ENCODE measurements around the gene PCYT2.

PCYT2 gene

DNA sequence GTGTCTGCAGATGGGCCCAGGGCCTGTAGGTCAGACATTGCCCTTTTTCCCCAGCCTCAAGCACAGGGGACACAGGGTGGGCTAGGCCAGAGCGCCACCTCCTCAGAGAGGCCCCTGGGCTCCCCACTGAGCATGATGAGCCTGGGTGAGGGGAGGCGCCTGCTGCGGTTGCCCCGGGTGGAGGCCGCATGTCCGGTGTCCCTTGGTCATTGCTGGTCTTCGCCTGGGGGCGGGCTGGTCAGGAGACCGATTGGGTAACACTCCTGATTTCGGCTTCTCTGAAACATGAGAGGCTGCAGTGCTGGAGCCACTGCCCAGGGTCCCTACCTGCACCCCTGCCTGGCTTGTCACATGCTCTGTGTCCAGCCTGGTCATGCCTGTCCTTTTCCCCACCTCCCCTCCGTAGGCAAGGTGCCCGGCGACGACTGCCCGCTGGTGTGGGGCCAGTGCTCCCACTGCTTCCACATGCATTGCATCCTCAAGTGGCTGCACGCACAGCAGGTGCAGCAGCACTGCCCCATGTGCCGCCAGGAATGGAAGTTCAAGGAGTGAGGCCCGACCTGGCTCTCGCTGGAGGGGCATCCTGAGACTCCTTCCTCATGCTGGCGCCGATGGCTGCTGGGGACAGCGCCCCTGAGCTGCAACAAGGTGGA is 11.6 kb downstream of the PCYT2 start:
- DNase-seq, result no peak

DNA sequence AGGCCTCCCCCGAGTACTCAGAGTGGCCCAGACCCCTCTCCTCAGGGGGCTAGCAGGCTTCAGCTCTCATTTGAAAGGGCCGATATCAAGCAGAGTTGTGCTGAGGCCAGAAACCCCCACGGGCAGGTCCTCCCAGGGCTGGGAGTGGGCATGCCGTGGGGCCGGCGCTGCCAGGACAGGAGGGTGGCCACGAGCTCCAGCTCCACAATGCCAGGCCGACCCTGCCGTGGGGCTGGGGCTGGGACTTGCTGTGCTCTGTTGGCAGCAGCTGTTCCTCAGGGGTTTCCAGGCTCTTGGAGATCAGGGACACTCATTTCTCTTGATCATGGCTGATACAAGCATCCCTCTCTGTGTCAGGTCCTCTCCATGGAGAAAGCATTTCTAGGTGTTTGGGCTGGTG is 12.3 kb downstream of the PCYT2 start:
- DNase-seq, result no peak

- no peak for DNase-seq
These were observed 13.0 kb downstream of the PCYT2 start for GRCh38 chr17:81898029-81898866.

DNA sequence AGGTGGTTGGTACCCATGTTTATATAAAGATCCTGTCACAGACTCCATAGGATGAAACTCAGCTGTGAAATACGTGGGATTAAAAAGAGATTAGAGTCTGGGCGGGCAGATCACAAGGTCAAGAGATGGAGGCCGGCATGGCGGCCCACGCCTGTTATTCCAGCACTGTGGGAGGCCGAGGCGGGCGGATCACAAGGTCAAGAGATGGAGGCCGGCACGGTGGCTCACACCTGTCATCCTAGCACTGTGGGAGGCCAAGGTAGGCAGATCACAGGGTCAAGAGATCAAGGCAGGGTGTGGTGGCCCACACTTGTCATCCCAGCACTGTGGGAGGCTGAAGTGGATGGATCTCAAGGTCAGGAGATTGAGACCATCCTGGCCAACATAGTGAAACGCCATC is 15.8 kb downstream of the PCYT2 start:
- no peak for DNase-seq

- DNase-seq, result no peak
These were observed 20.0 kb downstream of the PCYT2 start for GRCh38 chr17:81891303-81891552.

DNA sequence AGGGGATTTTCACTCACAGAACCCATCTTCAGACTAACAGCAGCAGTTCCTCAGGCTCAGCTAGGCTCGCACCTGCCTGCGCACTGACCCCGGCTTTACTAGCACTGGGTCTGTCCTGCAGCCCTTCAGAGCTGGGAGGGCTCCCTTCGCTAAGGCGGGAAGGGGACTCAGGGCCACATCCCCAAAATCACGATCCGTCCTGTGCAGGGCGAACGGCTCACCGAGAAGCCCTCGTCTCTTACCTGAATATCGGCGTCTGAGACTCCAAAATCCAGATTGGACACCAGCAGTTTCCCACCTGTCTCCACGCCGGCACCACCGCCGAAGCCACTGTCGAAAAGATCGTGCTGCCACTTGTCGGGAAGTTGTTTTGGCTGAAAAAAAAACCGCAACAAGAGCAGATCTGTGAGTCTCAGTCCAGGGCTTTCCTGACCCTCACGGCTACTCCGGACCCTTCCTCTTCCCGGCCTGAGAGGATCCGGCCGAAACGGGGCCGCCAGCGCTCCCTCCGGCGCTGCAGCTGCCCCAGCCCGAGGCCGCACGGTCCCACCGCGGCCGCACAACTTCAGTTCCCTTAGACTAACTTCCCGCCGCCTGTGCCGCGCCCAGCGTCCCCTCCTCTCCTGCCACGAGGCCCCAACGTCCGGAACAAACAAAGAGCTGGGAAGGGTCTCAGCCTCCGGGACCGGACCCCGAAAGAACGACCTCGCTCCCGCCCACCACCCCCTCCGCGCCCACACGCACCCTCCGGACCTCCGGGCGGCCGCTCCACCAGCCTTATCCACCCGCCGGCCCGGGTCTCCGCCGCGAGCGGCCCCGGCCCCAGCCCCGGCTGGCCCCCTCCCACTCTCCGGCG is 20.5 kb downstream of the PCYT2 start:
- peak; percentile 47 to 77 (median 52) for DNase-seq

GRCh38 chr17:81889602-81890001 is 21.6 kb downstream of the PCYT2 start:
- no peak for DNase-seq

DNA sequence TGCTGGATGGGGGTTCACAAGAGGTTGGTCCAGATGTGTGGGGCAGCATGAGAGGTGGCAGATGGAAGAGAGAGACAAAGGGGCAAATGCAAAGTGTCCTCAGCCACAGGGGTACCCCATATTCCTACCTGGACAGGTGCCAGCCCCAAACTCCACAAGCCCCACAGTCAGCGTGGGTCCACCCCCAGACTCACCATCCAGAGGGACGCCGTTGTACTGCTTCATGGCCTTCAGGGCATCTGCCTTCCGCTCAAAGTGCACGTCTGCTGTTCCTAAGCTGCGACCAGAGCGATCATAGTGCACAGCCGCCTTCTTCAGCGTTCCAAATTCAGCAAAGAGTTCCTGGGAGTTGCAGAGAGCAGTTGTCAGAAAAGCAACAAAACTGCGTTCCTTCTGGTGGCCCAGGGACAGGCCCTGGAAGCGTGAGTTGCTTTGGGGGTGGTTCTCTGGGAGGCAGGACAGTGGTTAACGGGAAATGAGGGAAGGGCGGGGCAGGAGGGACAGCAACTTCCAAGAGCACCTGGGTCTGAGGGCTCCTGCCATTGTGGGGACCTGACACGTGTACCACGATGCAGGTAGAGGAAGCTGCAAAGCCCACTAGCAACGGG is 22.1 kb downstream of the PCYT2 start:
- DNase-seq, result no peak

DNA sequence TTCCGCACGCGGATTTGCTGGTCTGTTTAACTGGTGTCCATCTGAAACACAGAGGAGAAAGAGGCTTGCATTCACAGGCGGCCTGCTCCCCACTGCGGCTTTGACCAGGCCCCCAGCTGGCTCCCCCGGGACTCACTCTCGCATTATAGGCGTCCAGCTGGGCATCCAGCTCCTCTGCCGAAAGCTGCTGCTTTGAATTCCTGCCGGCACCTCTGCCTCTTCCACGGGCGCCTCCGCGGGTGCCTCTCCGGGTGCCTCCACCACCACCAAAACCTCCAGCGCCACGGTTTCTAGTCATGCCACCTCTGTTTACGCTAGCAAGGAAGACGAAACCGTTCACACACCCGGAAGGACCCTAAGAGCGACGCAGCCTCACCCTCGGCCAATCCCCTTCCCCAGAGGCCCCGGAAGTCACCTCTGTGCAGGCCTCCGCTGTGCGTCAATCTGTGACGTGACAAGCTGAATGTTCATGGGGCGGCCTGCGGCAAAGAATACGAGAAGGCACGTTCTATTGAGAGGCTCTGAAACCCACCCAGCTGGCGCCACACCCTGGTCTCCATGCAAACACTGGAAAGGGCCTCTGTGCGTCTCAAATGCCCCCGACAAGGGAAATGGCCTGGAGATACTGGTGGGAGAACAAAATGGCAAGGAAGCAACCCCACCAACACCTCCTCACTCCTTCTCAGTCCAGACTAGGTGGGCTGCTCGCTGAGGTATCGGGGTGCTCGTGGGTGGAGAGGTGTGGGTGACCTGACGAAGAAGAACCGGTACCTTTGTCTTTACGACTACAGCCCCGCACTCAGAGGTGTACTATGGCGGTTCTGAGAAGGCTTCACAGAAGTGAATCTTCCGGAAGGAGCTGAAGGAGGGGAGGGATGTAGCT is 22.9 kb downstream of the PCYT2 start:
- no peak for DNase-seq

GRCh38 chr17:81885869-81886548 is 25.2 kb downstream of the PCYT2 start:
- DNase-seq, result peak; percentile 80 to 82 (median 81)

DNA sequence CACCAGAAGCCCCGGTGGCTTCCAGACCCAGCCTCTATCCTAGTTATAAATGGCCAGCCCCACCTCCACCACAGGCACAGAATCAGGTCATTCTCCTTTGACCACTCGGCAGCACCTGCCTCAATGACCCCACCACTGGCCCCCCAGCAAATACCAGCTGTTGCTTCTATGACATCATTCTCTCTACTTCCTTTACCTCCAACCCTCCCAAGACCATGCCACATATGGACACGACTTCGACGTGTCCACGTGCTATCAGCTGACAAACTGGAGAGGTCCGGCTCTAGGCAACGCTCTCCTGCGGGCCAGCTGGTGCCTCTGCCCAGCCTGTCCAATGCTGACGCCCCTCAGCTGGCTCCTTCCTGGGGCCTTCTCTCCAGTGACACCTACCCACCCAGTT is 25.7 kb downstream of the PCYT2 start:
- DNase-seq, result no peak

- DNase-seq, result no peak
These were observed 26.2 kb downstream of the PCYT2 start for GRCh38 chr17:81884968-81885367.

DNA sequence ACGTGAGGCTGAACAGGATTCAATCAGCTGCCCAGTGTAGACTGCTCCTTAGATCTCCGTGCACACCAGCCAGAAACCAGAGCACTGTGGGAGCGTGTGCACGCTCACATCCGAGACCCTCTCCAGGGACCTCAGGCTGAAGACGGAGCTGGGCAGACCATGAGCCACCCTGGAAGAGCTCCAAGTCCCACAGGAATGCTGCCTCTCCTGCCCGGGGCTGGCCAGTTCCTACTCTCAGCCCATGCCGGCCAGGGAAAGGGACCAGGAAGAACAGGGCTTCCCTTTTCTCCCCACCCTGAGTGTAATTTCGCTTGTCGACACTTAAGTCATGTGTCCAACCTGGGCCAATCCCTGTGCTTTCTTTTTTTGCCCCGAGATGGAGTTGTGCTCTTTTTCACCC is 26.7 kb downstream of the PCYT2 start:
- DNase-seq, result no peak

DNA sequence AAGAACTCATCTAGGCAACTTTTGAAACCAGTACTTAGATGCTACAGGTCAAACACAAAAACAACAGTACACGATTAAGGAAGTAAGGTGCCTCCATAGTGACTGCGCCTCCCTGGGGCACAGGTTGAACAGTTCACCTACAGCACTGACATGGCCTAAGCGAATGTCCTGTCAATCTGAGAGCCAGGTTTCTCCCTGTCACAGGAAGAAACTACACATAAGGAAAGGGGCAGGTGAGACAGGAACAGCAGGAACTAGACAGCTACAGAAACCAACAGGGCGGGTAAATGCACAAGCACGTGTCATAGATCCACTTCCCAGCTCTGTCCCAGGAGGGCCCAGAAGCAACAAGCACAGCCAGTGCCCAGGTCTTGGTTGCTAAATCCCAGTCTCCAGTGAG is 32.1 kb downstream of the PCYT2 start:
- DNase-seq, result no peak

DNA sequence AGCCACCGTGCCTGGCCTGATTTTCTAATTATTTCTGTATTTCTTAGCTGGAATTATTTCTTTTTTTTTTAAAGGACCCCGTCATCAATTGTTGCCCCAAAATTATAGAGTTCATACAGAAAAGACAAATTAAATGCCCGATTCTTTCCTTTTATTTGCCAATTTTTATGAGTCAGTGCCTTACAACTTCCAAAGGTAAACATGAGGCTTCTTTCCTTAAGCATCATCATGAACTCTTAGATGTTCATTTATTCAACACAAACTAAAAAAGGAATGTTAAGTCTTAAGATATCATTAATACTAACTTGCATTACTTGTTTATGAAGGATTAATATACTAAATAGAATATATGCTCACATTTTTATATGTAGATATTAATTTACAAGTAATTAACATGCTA is 32.9 kb downstream of the PCYT2 start:
- no peak for DNase-seq

GRCh38 chr17:81877569-81877968 is 33.6 kb downstream of the PCYT2 start:
- no peak for DNase-seq

DNA sequence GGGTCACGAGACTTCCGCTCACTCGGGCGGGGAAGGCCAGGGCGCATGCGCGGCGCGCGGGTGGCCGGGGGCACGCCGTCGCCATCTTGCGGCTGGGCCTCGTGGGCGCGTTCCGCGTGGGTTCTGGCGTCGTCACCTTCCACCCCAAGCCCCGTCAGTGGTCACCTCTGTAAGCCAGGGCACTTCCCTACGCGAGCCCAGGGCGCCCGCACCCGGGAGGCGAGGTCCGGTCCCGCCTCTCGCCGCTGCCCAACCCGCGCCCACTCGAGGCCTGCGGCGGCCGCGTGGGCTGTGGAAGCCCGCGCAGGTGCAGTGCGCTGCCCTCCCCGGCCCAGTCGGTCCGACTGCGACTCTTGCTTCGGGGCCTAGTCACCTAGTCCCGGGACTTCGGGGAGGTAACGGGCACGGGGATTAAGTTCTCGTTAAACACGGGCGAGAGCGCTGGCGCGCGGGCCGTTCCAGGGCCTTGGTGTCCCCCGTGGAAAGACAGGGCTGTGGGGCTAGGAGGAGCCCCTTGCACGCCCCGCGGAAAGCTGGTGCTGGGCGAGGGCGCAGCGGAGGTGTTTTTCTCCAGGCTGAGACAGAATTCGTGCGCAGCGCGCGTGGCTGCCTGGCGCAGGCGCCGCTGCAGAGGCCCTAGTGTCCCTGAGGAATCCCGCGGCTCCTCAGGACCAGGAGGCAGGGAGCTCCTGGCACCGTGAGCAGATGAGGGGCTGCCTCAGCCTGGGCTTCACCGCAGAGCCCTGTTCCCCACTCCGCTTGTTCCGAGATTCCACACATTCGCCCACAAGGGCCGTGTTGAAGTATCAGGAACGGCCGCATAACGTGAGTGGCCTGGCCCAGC is 39.6 kb downstream of the PCYT2 start:
- peak; percentile 97 to 99 (median 99) for DNase-seq

DNA sequence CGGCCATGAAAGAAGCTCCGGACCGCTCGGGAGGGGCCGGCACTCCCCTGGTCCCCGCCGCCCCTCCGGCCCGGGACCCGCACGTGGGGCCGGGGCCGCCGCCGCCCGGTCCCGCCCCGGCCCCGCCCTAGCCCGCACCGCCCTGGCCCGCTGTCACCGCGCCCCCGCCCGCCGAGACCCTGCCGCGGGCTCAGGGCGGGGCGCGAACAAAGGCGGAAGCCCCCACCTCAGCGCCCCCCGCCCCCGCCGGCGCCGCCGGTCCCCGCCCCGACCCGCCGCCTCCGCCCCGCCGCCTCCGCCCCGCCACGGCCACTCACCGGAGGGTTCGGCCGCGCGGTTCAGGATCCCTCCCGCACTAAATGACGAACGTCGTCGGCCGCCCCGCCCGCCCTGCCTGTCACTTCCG is 40.2 kb downstream of the PCYT2 start, which contains the start of gene ARHGDIA:
Gene ARHGDIA (minus strand): TSS at position 357 of the 406 bp plus-strand sequence. CDS start 1,407 bp downstream, outside the sequence.
- DNase-seq, result no peak

- peak; percentile 51 to 80 (median 67) for DNase-seq
These were observed 40.8 kb downstream of the PCYT2 start for GRCh38 chr17:81870131-81870980.

All from suppressor macrophage treated with lipopolysaccharide for 1 hour (primary cell).